GM19351 (cell line): ENCODE results near the gene CNGA1.
"Not testable (repeated sequence)": the region's sequence is repeated elsewhere in the genome, so short reads cannot be mapped to it uniquely, and the experiment has no call there.

ENCODE experiments used
- ATAC-seq: cut with Tn5 transposase; IDR thresholded peaks from one replicate; pipeline ENCODE4 v1.9.1; 2021; ENCODE audit warnings: mild to moderate bottlenecking, moderate library complexity; ENCODE audit not compliant: unreplicated experiment

Gene CNGA1

GRCh38 chr4:47972721-47973120, 43.8 kb downstream of the CNGA1 start:
- no peak for ATAC-seq

- peak; percentile 98 for ATAC-seq
Measured at GRCh38 chr4:47972181-47972580, 44.3 kb downstream of the CNGA1 start.

GRCh38 chr4:47968847-47969246, 47.6 kb downstream of the CNGA1 start:
- no peak for ATAC-seq

- no peak for ATAC-seq
Measured at GRCh38 chr4:47954677-47955076, 61.8 kb downstream of the CNGA1 start.

- no peak for ATAC-seq
Measured at GRCh38 chr4:47954245-47954644, 62.2 kb downstream of the CNGA1 start.

- ATAC-seq, result no peak
Measured at GRCh38 chr4:47945930-47946726, 70.4 kb downstream of the CNGA1 start.

GRCh38 chr4:47942081-47942819, 74.2 kb downstream of the CNGA1 start:
- ATAC-seq, result no peak

- ATAC-seq, result no peak
Measured at GRCh38 chr4:47939456-47939855, 77.0 kb downstream of the CNGA1 start.

- ATAC-seq, result no peak
Measured at GRCh38 chr4:47936336-47936735, 80.1 kb downstream of the CNGA1 start.

GRCh38 chr4:47933840-47934239, 82.6 kb downstream of the CNGA1 start:
- ATAC-seq, result peak; percentile 70

- no peak for ATAC-seq
Measured at GRCh38 chr4:47930971-47931804, 85.3 kb downstream of the CNGA1 start.

GRCh38 chr4:47929682-47930201, 86.7 kb downstream of the CNGA1 start:
- no peak for ATAC-seq

GRCh38 chr4:47926667-47927258, 89.7 kb downstream of the CNGA1 start:
- peak; percentile 98 for ATAC-seq

- not testable (repeated sequence) for ATAC-seq
Measured at GRCh38 chr4:47923261-47923608, 93.2 kb downstream of the CNGA1 start.

GRCh38 chr4:47922436-47923260, 93.8 kb downstream of the CNGA1 start:
- not testable (repeated sequence) for ATAC-seq

GRCh38 chr4:47917163-47917562, 99.3 kb downstream of the CNGA1 start:
- ATAC-seq, result not testable (repeated sequence)

- ATAC-seq, result no peak
Measured at GRCh38 chr4:47915378-47915777, 101.1 kb downstream of the CNGA1 start.

GRCh38 chr4:47914926-47915237, 101.6 kb downstream of the CNGA1 start:
- ATAC-seq, result peak; percentile 16

- peak; percentile 95 for ATAC-seq
Measured at GRCh38 chr4:47914220-47914925, 102.1 kb downstream of the CNGA1 start, which contains the start of gene NFXL1. Gene NFXL1 (minus strand): TSS chr4:47914583. CDS start chr4:47914203, 380 bp downstream.
